Right hindlimb (tissue), 1 donor: ENCODE results near the gene SGCG.
A peak's percentile ranks its signal among the peaks of the same experiment; 100 is the strongest.
"Not testable (repeated sequence)": the region's sequence is repeated elsewhere in the genome, so short reads cannot be mapped to it uniquely, and the experiment has no call there.

Source experiments
- DNase-seq: peaks from one replicate; pipeline ENCODE4 v3.0.0-alpha.2; 2018

The SGCG gene, protein sequence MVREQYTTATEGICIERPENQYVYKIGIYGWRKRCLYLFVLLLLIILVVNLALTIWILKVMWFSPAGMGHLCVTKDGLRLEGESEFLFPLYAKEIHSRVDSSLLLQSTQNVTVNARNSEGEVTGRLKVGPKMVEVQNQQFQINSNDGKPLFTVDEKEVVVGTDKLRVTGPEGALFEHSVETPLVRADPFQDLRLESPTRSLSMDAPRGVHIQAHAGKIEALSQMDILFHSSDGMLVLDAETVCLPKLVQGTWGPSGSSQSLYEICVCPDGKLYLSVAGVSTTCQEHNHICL

GRCh38 chr13:23180711-23181110 is at the start of gene SGCG:
Gene SGCG, plus strand, starts transcription at chr13:23180979. Its CDS starts 22,716 bp downstream, at chr13:23203695.
- DNase-seq = peak; percentile 24

DNA sequence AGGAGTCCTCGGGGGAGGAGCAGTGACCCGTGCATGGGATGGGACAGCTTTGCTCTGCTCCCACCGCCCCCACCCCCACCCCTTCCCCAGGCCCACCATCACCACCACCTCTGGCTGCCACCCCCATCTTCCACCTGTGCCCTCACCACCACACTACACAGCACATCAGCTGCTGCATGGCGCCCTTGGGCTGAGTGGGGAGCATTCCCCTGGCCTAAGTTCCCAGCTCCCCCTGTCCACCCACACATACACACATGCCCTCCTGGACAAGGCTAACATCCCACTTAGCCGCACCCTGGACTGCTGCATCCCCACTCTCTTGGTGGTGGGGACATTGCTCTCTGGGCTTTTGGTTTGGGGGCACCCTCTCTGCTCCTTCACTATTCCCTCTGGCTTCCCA is 46.2 kb upstream of the SGCG start:
- no peak for DNase-seq

- DNase-seq = no peak
Measured at GRCh38 chr13:23140492-23140891, 40.3 kb upstream of the SGCG start.

DNA sequence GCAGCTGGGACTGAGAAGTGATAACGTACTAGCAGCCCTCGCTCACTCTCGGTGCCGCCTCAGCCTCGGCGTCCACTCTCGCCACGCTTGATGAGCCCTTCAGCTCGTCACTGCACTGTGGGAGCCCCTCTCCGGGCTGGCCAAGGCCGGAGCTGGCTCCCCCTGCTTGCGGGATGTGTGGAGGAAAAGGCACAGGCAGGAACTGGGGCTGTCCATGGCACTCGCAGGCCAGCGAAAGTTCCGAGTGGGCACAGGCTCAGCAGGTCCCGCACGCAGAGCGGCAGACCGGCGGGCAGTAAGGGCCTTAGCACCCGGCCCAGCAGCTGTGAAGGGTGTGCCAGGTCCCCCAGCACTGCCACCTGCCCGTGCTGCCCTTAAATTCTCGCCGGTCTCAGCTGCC is 38.8 kb upstream of the SGCG start:
- DNase-seq = no peak

DNA sequence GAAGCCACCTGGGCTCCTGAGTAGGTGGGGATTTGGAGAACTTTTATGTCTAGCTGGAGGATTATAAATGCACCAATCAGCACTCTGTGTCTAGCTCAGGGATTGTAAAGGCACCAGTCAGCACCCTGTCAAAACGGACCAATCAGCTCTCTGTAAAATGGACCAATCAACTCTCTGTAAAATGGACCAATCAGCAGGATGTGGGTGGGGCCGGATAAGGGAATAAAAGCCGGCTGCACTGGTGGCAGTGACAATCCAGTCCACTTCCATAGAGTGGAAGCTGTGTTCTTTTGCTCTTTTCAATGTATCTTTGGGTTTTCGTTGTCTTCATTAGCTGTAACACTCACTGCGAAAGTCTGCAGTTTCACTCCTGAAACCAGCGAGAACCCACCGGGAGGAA is 38.2 kb upstream of the SGCG start:
- not testable (repeated sequence) for DNase-seq

GRCh38 chr13:23144431-23144830 is 36.3 kb upstream of the SGCG start:
- DNase-seq = no peak

- DNase-seq = no peak
Measured at GRCh38 chr13:23146006-23146405, 34.8 kb upstream of the SGCG start.

- peak; percentile 28 for DNase-seq
Measured at GRCh38 chr13:23146811-23147625, 33.8 kb upstream of the SGCG start.

DNA sequence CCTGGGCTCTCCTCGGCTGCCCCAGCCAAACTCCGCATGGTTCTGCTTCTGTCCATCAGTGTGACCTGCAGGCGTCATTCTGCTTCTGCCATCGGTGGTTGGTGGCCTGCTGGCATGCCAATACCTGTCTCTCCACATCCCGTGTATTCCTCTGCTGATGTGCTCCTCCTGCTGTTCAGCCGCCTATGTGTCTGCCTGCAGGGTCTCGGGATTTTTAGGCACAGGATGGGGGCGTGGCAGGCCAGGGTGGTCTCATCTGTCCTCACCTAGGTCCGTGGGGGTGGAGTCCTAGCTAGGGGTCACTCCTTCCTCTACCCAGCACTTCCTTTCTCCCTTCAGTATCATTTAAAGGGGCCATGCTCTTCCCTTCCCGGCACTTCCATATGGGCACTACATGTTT is 33.0 kb upstream of the SGCG start:
- no peak for DNase-seq

DNA sequence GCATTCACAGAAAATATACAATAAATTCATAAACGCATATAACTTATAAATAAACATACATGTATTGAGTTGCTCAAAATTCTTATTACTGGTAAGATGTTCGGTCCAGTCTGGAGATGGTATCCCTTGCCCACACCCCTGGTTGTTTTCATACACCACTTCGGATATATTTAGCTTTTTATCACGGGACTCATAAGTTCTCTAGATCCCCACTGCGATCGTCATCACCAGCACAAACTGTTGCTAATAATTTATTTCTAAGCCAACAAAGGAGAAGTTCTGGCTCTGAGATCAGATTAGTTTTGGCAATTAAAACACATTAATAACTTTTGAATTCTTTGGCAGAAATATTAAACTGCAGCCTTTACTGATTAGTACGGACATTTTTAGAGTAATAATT is 23.0 kb upstream of the SGCG start:
- no peak for DNase-seq

GRCh38 chr13:23159205-23159759 is 21.5 kb upstream of the SGCG start:
- peak; percentile 57 for DNase-seq

- DNase-seq = peak; percentile 41
Measured at GRCh38 chr13:23159760-23160637, 20.8 kb upstream of the SGCG start.

- DNase-seq = no peak
Measured at GRCh38 chr13:23160638-23161480, 19.9 kb upstream of the SGCG start.

- DNase-seq = no peak
Measured at GRCh38 chr13:23161481-23161825, 19.3 kb upstream of the SGCG start.

- DNase-seq = no peak
Measured at GRCh38 chr13:23175920-23176319, 4.9 kb upstream of the SGCG start.

DNA sequence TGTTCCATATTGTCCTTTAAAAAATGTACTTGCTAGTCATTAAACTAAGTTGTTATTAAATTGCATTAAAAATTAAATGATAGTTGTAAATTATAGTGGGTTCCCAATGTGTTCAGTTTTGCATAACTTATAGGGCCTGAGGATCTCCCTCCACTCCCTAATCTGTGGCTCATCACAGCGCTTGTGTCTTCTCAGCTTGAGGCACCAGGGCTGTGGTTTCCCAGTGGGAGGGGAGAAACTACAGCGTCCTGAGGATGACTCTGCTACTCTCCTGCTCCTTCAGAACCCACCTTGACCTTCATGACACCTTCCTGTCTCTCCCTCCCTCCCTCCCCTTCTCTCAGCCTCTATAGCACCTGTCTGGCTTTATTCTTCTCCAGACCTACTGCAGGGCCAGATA is 1.4 kb downstream of the SGCG start:
- no peak for DNase-seq

GRCh38 chr13:23183292-23183691 is 2.5 kb downstream of the SGCG start:
- DNase-seq = no peak

- DNase-seq = no peak
Measured at GRCh38 chr13:23185542-23185941, 4.8 kb downstream of the SGCG start.

DNA sequence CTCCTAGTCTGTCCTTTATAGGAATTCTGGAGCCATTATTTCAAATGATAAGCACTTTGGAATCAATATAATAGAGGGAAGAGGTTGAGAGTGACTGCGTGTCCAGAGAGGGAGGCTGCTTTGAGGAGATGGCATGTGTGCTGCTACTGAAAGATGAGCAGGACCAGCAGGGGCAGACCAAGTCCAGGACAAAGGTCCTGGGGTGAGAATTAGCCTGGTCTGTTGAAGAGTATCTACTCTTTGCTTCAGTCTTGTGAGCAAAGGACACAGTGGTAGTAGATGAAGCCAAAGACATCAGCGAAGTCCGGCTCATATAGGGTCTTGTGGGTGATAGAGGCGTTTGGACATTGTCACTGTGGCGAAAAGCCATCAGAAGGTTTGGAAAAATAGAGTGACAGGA is 21.1 kb downstream of the SGCG start:
- no peak for DNase-seq

DNA sequence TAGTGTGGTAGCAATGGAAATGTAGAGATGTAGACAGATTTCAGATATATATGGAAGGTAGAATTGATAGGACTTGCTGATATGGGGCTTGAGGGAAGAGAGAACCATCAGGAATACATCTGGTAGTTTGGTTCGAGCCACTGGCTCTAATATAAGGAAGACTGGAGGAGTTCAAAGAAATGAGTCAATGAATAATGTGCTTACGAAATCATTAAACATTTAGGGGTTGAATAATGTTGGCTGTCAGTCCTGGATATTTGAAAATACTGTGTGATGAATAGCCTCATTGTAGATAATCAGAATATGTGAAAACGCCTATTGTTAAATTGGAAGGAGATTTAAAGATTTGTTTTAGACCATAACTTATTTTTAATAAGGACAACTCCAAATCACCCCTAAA is 21.6 kb downstream of the SGCG start:
- no peak for DNase-seq

DNA sequence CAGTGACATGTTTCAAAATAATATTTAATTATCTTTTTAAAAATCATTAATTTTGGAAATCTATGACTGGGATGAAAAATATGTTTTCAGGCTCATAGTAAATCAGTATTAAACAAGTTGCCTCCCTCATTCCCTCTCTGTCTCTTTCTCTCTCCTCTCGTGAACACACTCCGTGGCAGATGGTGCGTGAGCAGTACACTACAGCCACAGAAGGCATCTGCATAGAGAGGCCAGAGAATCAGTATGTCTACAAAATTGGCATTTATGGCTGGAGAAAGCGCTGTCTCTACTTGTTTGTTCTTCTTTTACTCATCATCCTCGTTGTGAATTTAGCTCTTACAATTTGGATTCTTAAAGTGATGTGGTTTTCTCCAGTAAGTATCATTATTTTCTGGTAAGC is 22.7 kb downstream of the SGCG start:
- DNase-seq = no peak

DNA sequence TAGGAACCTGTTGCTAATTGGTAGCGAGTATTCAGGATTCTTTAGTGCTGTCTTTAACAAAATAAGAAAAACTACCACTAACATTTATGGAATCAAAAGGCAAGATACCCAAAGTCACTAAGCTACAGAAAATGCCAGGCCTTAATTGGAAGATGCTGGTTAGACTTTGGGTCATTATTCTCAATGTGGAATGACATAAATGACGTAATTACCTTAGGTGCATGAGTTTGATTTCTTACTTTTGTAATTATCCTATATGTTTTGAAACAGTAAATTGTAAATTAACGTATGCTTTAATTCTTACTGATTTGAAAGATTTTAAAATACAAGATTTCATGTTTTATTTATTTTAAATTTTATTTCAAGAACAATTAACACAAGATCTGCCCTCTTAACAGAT is 25.0 kb downstream of the SGCG start:
- no peak for DNase-seq
